GM13977 (cell line): ENCODE results near the gene PLOD2.

ENCODE experiments used
- DNase-seq: peaks from one replicate; pipeline ENCODE4 v3.0.0; 2012; ENCODE audit warnings: low spot score
- CTCF ChIP-seq: IDR thresholded peaks from 2 replicates; pipeline ENCODE4 v1.5.1; 2012; ENCODE audit warnings: mild to moderate bottlenecking, control low read depth; ENCODE audit not compliant: insufficient read depth; ENCODE audit errors: extremely low read depth, missing control alignments
- in situ Hi-C: fragments of 300-500 bp; cut with MboI; formaldehyde crosslinking; loops from one replicate; pipeline ENCODE4 v1.12.0; 2022; ENCODE audit warnings: low sequenced_read_pairs, low pct_unique_long_range_greater_than_20kb, mixed read lengths, inconsistent platforms; ENCODE audit not compliant: unreplicated experiment

Gene PLOD2

GRCh38 chr3:146020969-146021368 lies 140.0 kb downstream of the PLOD2 start:
- no peak for TF ChIP-seq CTCF
- in situ Hi-C loops, result no loop called here
- DNase-seq, result no peak

GRCh38 chr3:146019508-146019907 lies 141.5 kb downstream of the PLOD2 start:
- no peak for DNase-seq
- TF ChIP-seq CTCF, result no peak
- in situ Hi-C loops, result no loop called here
